HG03196 (cell line): Measurements from ENCODE around the gene JAG1.
"Not testable (repeated sequence)": the region's sequence is repeated elsewhere in the genome, so short reads cannot be mapped to it uniquely, and the experiment has no call there.

Experiments used
- ATAC-seq: cut with Tn5 transposase; IDR thresholded peaks from one replicate; pipeline ENCODE4 v1.9.1; 2021; ENCODE audit not compliant: unreplicated experiment

The JAG1 gene

DNA sequence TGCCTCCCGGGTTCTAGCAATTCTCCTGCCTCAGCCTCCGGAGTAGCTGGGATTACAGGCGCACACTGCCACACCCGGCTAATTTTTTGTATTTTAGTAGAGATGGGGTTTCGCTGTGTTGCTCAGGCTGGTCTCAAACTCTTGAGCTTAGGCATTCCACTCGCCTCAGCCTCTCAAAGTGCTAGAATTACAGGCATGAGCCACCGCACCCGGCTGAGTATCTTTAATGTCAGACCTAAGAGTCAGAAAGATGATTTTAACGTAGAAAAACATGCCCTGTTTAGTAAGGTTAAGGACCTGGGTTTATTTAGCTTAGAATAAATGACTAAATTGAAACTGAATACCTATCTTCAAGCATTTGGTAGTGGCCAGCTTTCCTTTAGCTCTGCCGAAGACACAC, 83.4 kb downstream of the JAG1 start:
- not testable (repeated sequence) for ATAC-seq
